SK-N-MC (cell line): ENCODE results near the gene RAB11FIP3.
"Not testable (repeated sequence)": the region's sequence is repeated elsewhere in the genome, so short reads cannot be mapped to it uniquely, and the experiment has no call there.

ENCODE experiments used
- EZH2 ChIP-seq: fragments of 200-600 bp; sonication (generic); IDR thresholded peaks from one replicate; pipeline ENCODE4 v1.6.1; 2017; ENCODE audit warnings: antibody characterized with exemption
- FOXP2 ChIP-seq: optimal IDR thresholded peaks from 2 replicates; pipeline ENCODE3; 2011; ENCODE audit warnings: mild to moderate bottlenecking, moderate library complexity; ENCODE audit not compliant: insufficient read depth; ENCODE audit errors: extremely low read length, control extremely low read depth
- POLR2AphosphoS5 ChIP-seq: IDR thresholded peaks from 2 replicates; pipeline ENCODE4 v1.6.1; 2012; ENCODE audit warnings: mild to moderate bottlenecking, low read depth, low read length, borderline replicate concordance

DNA sequence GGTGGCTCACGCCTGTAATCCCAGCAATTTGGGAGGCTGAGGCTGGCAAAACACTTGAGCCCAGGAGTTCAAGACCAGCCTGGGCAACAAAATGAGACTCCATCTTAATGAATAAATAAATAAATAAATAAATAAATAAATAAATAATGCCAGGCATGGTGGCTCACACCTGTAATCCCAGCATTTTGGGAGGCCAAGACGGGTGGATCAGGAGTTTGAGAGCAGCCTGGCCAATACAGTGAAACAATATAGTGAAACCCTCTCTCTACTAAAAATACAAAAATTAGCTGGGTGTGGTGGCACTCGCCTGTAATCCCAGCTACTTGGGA lies 10.3 kb upstream of the RAB11FIP3 start:
- TF ChIP-seq EZH2, POLR2AphosphoS5, FOXP2: not testable (repeated sequence)
